Activated B cell treated with CpG ODN at 0.5 μM for 24 hours (primary cell): ENCODE data around the gene RBBP8. TPM values are rescaled to one million over a fixed set of nuclear protein-coding genes. Genes with fewer than 3 reads are reported as not detected.

Source experiments
- ATAC-seq: fragments of 200-7000 bp; cut with Tn5 transposase; one replicate; pipeline ENCODE4 v1.10.0; 2021; ENCODE audit warnings: low read depth, mild to moderate bottlenecking, moderate library complexity
- CTCF ChIA-PET: fragments of 350-600 bp; sonication (Branson Sonifier 250); formaldehyde crosslinking; loops from one replicate; lab custom pipeline; 2021; ENCODE audit warnings: antibody characterized with exemption; lab: Charles Lee
- POLR2A ChIA-PET: fragments of 350-600 bp; sonication (Branson Sonifier 250); formaldehyde crosslinking; loops from one replicate; lab custom pipeline; 2021; ENCODE audit warnings: antibody characterized with exemption; lab: Charles Lee
- DNase-seq: peaks from one replicate; pipeline ENCODE4 v3.0.0; 2022
- H3K27ac Mint-ChIP-seq: one replicate; pipeline ENCODE4 v1.8.0; 2020; ENCODE audit warnings: mixed read lengths
- H3K27me3 Mint-ChIP-seq: one replicate; pipeline ENCODE4 v1.8.0; 2021; ENCODE audit warnings: mixed read lengths
- H3K36me3 Mint-ChIP-seq: one replicate; pipeline ENCODE4 v1.8.0; 2021; ENCODE audit warnings: low read depth, mixed read lengths
- H3K4me1 Mint-ChIP-seq: one replicate; pipeline ENCODE4 v1.8.0; 2021; ENCODE audit warnings: mixed read lengths
- H3K4me3 Mint-ChIP-seq: one replicate; pipeline ENCODE4 v1.8.0; 2020; ENCODE audit warnings: mild to moderate bottlenecking, mixed read lengths
- H3K9me3 Mint-ChIP-seq: one replicate; pipeline ENCODE4 v1.8.0; 2020; ENCODE audit warnings: mixed read lengths
- intact Hi-C: fragments of 100-400 bp; cut with micrococcal nuclease; formaldehyde crosslinking; loops from one replicate; pipeline ENCODE4 v1.15.1; 2024
- total RNA-seq: library from RNA; stranded (reverse); gene quantifications from 2 replicates; pipeline ENCODE4 v1.2.3, GENCODE V29; 2022
- TF ChIP-seq, protein P1 (sequence below): fragments of 200-600 bp; IDR thresholded peaks from one replicate; pipeline ENCODE4 v1.8.0; 2022; ENCODE audit warnings: antibody characterized with exemption, mild to moderate bottlenecking

RBBP8 gene
- total RNA-seq, 1 donor from 2014 or later, result 29.3 TPM

DNA sequence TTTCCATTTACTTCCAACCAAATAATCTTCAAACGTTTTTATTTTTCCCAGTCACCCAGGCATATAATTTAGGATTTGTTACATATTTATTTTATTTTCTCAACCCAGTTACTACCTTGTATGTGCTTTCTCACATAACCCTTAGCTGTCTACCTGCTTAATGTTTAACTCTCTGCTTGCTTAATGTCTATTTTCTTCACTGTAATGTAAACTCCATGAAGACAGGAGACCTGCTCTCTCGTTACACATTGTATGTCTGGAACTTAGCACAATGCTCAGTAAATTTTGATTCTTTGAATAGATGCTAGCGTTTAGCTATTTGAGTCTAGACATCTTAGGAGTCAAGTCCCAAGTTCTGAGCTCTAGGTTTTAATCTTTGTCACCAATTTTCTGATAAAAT, 70.2 kb downstream of the RBBP8 start:
- no peak overlapping the region for H3K27ac Mint-ChIP-seq
- intact Hi-C loops, result no loop called here
- POLR2A ChIA-PET, result no interaction called here
- no peak overlapping the region for H3K4me3 Mint-ChIP-seq
- H3K27me3 Mint-ChIP-seq, result no peaks in the 10 kb centered on the region
- ATAC-seq, result no peak
- TF ChIP-seq, protein P1, sequence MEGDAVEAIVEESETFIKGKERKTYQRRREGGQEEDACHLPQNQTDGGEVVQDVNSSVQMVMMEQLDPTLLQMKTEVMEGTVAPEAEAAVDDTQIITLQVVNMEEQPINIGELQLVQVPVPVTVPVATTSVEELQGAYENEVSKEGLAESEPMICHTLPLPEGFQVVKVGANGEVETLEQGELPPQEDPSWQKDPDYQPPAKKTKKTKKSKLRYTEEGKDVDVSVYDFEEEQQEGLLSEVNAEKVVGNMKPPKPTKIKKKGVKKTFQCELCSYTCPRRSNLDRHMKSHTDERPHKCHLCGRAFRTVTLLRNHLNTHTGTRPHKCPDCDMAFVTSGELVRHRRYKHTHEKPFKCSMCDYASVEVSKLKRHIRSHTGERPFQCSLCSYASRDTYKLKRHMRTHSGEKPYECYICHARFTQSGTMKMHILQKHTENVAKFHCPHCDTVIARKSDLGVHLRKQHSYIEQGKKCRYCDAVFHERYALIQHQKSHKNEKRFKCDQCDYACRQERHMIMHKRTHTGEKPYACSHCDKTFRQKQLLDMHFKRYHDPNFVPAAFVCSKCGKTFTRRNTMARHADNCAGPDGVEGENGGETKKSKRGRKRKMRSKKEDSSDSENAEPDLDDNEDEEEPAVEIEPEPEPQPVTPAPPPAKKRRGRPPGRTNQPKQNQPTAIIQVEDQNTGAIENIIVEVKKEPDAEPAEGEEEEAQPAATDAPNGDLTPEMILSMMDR, result no peak
- CTCF ChIA-PET, result no interaction called here
- H3K36me3 Mint-ChIP-seq, result peaks cover 52% of the 10 kb centered on the region
- no peaks in the 10 kb centered on the region for H3K4me1 Mint-ChIP-seq
- DNase-seq, result no peak
- no peaks in the 10 kb centered on the region for H3K9me3 Mint-ChIP-seq

DNA sequence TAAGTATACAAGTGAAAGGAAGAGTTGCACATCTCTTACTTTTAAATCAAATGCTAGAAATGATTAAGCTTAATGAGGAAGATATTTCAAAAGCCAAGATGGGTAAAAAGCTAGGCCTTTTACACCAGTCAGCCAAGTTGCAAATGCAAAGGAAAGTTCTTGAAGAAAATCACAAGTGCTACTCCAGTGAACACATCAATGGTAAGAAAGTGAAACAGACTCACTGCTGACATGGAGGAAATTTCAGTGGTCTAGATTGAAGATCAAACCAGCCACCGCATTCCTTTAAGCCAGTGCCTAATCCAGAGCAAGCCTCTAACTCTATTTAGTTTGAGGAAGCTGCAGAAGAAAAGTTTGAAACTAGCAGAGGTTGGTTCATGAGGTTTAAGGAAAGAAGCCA, 79.1 kb downstream of the RBBP8 start:
- no peak for ATAC-seq
- CTCF ChIA-PET, result no interaction called here

DNA sequence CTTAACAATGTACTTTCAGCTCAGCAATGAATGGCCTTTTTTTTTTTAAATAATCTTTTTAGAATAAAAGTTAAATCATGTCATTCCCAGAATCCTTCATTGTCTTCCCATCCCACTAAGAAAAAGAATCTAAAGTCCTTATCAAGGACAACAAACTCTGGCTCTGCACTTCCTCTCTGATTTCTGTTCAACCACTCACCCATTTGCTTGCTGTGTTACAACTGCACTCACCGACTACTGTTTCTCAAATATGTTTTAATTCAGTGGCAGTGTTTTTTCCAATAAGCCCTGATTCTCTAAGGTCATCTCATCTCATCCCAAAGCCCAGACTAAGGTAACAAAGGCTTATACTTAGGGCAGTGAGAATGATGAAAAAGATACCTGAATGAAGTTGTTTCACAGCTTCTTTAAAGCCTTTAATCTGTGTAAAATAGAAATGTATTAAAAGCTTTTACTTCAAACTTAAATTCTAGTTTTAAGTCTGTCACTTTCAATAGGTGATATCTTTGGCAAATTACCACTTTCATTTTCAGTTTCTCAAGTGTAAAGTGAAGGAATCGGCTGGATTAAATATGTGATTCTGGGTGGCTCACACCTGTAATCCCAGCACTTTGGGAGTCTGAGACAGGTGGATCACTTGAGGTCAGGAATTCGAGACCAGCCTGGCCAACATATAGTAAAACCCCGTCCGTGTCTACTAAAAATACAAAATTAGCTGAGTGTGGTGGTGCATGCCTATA, 87.6 kb downstream of the RBBP8 start:
- intact Hi-C loops, result loop anchor here (5.0 kb wide), 1 partner anchor 47 kb away; no protein-coding TSS in a partner anchor
- Mint-ChIP-seq H3K4me1 (peaks cover 10% of the 10 kb centered on the region), H3K27ac (no peak overlapping the region), H3K4me3 (peak overlapping the region; percentile 50), H3K9me3 (no peaks in the 10 kb centered on the region), H3K36me3 (peaks cover 49% of the 10 kb centered on the region), H3K27me3 (no peaks in the 10 kb centered on the region)
- no peak for DNase-seq
- TF ChIP-seq, protein P1, result no peak
- ATAC-seq, result no peak
- ChIA-PET POLR2A (interaction anchor here (0.6 kb wide), 2 partner anchors 320 to 1121 kb away, joined by 3 read pairs; no protein-coding TSS in a partner anchor), CTCF (no interaction called here)

More for the DNA sequence above, 79.1 kb downstream of the RBBP8 start:
- no peak for DNase-seq
- POLR2A ChIA-PET, result no interaction called here
- H3K9me3 Mint-ChIP-seq, result no peaks in the 10 kb centered on the region
- no peaks in the 10 kb centered on the region for H3K4me1 Mint-ChIP-seq
- peaks cover 27% of the 10 kb centered on the region for H3K36me3 Mint-ChIP-seq
- intact Hi-C loops, result no loop called here
- H3K27me3 Mint-ChIP-seq, result no peaks in the 10 kb centered on the region
- no peak overlapping the region for H3K4me3 Mint-ChIP-seq
- TF ChIP-seq, protein P1, result no peak
- H3K27ac Mint-ChIP-seq, result no peak overlapping the region

DNA sequence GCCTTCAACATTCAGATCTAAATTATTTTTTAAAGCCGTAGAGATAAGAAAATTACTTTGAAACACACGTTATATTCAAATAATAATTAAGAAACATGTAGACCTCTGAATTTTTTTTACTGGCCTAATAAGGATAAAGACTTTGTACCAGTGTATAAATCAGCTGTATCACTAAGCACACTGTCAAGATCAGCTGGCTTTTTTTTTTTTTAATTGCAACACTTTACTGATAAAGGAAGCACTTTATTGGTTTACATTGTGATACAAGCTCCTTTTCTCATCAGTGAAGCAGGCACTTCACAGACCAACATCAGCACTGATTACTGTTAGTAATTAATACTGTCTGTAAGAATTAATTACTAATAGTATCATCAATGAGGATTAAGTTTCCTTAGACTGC, 88.5 kb downstream of the RBBP8 start:
- ChIA-PET CTCF (no interaction called here), POLR2A (no interaction called here)
- DNase-seq (no peak), ATAC-seq (no peak)
- H3K36me3 Mint-ChIP-seq, result peaks cover 57% of the 10 kb centered on the region
- TF ChIP-seq, protein P1, result no peak
- no peak overlapping the region for H3K27ac Mint-ChIP-seq
- H3K4me3 Mint-ChIP-seq, result no peak overlapping the region
- H3K4me1 Mint-ChIP-seq, result peaks cover 10% of the 10 kb centered on the region
- H3K9me3 Mint-ChIP-seq, result no peaks in the 10 kb centered on the region
- no peaks in the 10 kb centered on the region for H3K27me3 Mint-ChIP-seq
- intact Hi-C loops, result loop anchor here (5.0 kb wide), 1 partner anchor 46 kb away; no protein-coding TSS in a partner anchor

DNA sequence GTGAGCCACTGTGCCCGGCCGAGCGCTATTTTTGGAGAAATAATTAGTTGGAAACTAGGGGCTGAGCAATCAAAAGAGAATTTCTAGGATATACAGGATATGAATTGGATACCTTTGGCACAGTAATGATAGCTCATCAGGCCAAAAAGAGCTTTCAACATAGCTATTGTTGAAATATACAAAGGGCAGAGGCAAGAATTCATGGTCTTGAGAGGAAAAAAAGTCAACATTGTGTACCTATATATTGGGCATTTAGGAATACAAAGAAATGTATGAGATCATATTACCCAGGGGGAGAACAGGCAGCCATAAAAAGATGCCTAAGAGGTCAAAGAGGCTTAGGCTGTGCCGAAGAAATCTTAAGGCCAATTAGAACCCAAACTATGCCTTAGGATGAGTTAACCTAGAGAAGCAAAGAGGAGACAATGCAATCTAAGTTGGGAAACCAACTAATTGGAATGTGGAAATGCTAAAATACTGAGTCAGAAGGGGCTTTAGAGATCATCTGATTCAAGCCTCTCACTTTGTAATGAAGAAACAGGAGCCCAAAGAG, 99.0 kb downstream of the RBBP8 start:
- intact Hi-C loops, result no loop called here
- peaks cover 17% of the 10 kb centered on the region for H3K36me3 Mint-ChIP-seq
- no peak for ATAC-seq
- TF ChIP-seq, protein P1, result no peak
- no peaks in the 10 kb centered on the region for H3K9me3 Mint-ChIP-seq
- H3K4me3 Mint-ChIP-seq, result no peak overlapping the region
- H3K27ac Mint-ChIP-seq, result no peak overlapping the region
- no peaks in the 10 kb centered on the region for H3K4me1 Mint-ChIP-seq
- ChIA-PET POLR2A (interaction anchor here (1.4 kb wide), 1 partner anchor 380 kb away, joined by 3 read pairs; no protein-coding TSS in a partner anchor), CTCF (interaction anchor here (1.0 to 3.0 kb wide), 4 partner anchors 100 to 379 kb away, joined by 4 to 20 read pairs (median 12); no protein-coding TSS in a partner anchor)
- no peak for DNase-seq
- H3K27me3 Mint-ChIP-seq, result no peaks in the 10 kb centered on the region
